ENCODE data around the gene MFSD12. TPM values are rescaled to one million over a fixed set of nuclear protein-coding genes. Genes with fewer than 3 reads are reported as not detected.
A peak's percentile ranks its signal among the peaks of the same experiment; 100 is the strongest.

MFSD12 gene
- total RNA-seq, 1 experiment from 2014 or later: 132 TPM

- DNase-seq (ENCODE audit: low read depth in 1 of 2, low spot score in 2 of 2): peak; percentile 69 to 79
- H3K9me3 ChIP-seq (replicated peaks): no peaks in the 10 kb centered on the region
- H3K36me3 ChIP-seq: peaks cover 74% of the 10 kb centered on the region
- peaks cover 3% of the 10 kb centered on the region; the same call in 1 of the 2 replicates for H3K4me1 ChIP-seq (replicated peaks)
- H3K27me3 ChIP-seq (replicated peaks): no peaks in the 10 kb centered on the region
- H3K27ac ChIP-seq: no peak overlapping the region
- no peak overlapping the region for H3K4me3 ChIP-seq
These were observed 12.4 kb downstream of the MFSD12 start for GRCh38 chr19:3544742-3545668.

- Histone ChIP-seq H3K36me3 (peaks cover 73% of the 10 kb centered on the region), H3K4me1 (replicated peaks) (peaks cover 7% of the 10 kb centered on the region), H3K4me3 (no peak overlapping the region), H3K27ac (no peak overlapping the region), H3K9me3 (replicated peaks) (no peaks in the 10 kb centered on the region), H3K27me3 (replicated peaks) (no peaks in the 10 kb centered on the region)
- DNase-seq (ENCODE audit: low read depth in 1 of 2, low spot score in 2 of 2): no peak
These were observed 13.4 kb downstream of the MFSD12 start for GRCh38 chr19:3544058-3544376.

GRCh38 chr19:3543150-3544057, 14.0 kb downstream of the MFSD12 start:
- Histone ChIP-seq H3K9me3 (replicated peaks) (no peaks in the 10 kb centered on the region), H3K36me3 (peaks cover 72% of the 10 kb centered on the region), H3K4me3 (no peak overlapping the region), H3K27me3 (replicated peaks) (no peaks in the 10 kb centered on the region), H3K27ac (no peak overlapping the region), H3K4me1 (replicated peaks) (peaks cover 13% of the 10 kb centered on the region)
- peak in 1 of 2 experiments; percentile 46 for DNase-seq (ENCODE audit: low read depth in 1 of 2, low spot score in 2 of 2)

- H3K27me3 ChIP-seq (replicated peaks): no peaks in the 10 kb centered on the region
- H3K36me3 ChIP-seq: peaks cover 67% of the 10 kb centered on the region
- no peaks in the 10 kb centered on the region for H3K9me3 ChIP-seq (replicated peaks)
- no peak for DNase-seq (ENCODE audit: low read depth in 1 of 2, low spot score in 2 of 2)
- peaks cover 17% of the 10 kb centered on the region for H3K4me1 ChIP-seq (replicated peaks)
- H3K4me3 ChIP-seq: no peak overlapping the region
- H3K27ac ChIP-seq: no peak overlapping the region
These were observed 17.6 kb downstream of the MFSD12 start for GRCh38 chr19:3539756-3540118.

GRCh38 chr19:3538965-3539755, 18.2 kb downstream of the MFSD12 start, which contains the start of gene TEKTIP1:
TSS of gene TEKTIP1 (plus strand) at chr19:3539174. CDS start at chr19:3539178, 4 bp downstream.
- Histone ChIP-seq H3K9me3 (replicated peaks) (no peaks in the 10 kb centered on the region), H3K4me1 (replicated peaks) (peaks cover 17% of the 10 kb centered on the region), H3K27ac (no peak within 1 kb of the TSS), H3K27me3 (replicated peaks) (no peaks in the 10 kb centered on the region), H3K36me3 (peaks cover 67% of the 10 kb centered on the region), H3K4me3 (no peak within 1 kb of the TSS)
- DNase-seq (ENCODE audit: low read depth in 1 of 2, low spot score in 2 of 2): peak; percentile 48 to 76

- H3K9me3 ChIP-seq (replicated peaks): no peaks in the 10 kb centered on the region
- H3K4me1 ChIP-seq (replicated peaks): peaks cover 17% of the 10 kb centered on the region
- no peak overlapping the region for H3K4me3 ChIP-seq
- no peak overlapping the region for H3K27ac ChIP-seq
- no peaks in the 10 kb centered on the region for H3K27me3 ChIP-seq (replicated peaks)
- H3K36me3 ChIP-seq: peaks cover 66% of the 10 kb centered on the region
- DNase-seq (ENCODE audit: low read depth in 1 of 2, low spot score in 2 of 2): no peak
These were observed 19.0 kb downstream of the MFSD12 start for GRCh38 chr19:3538258-3538929.

GRCh38 chr19:3537438-3538240, 19.7 kb downstream of the MFSD12 start:
- Histone ChIP-seq H3K27ac (no peak overlapping the region), H3K27me3 (replicated peaks) (no peaks in the 10 kb centered on the region), H3K4me3 (no peak overlapping the region), H3K36me3 (peaks cover 67% of the 10 kb centered on the region), H3K9me3 (replicated peaks) (no peaks in the 10 kb centered on the region), H3K4me1 (replicated peaks) (peaks cover 17% of the 10 kb centered on the region)
- DNase-seq (ENCODE audit: low read depth in 1 of 2, low spot score in 2 of 2): no peak

GRCh38 chr19:3537101-3537437, 20.3 kb downstream of the MFSD12 start:
- H3K27ac ChIP-seq: no peak overlapping the region
- no peak overlapping the region for H3K4me3 ChIP-seq
- no peak for DNase-seq (ENCODE audit: low read depth in 1 of 2, low spot score in 2 of 2)
- peaks cover 17% of the 10 kb centered on the region for H3K4me1 ChIP-seq (replicated peaks)
- no peaks in the 10 kb centered on the region for H3K27me3 ChIP-seq (replicated peaks)
- H3K36me3 ChIP-seq: peaks cover 69% of the 10 kb centered on the region
- H3K9me3 ChIP-seq (replicated peaks): no peaks in the 10 kb centered on the region

- Histone ChIP-seq H3K36me3 (peaks cover 74% of the 10 kb centered on the region), H3K9me3 (replicated peaks) (no peaks in the 10 kb centered on the region), H3K4me3 (no peak overlapping the region), H3K4me1 (replicated peaks) (peaks cover 17% of the 10 kb centered on the region), H3K27me3 (replicated peaks) (no peaks in the 10 kb centered on the region), H3K27ac (no peak overlapping the region)
- no peak for DNase-seq (ENCODE audit: low read depth in 1 of 2, low spot score in 2 of 2)
These were observed 20.8 kb downstream of the MFSD12 start for GRCh38 chr19:3536429-3537100.

GRCh38 chr19:3535981-3536380, 21.4 kb downstream of the MFSD12 start:
- H3K27me3 ChIP-seq (replicated peaks): no peaks in the 10 kb centered on the region
- no peaks in the 10 kb centered on the region for H3K9me3 ChIP-seq (replicated peaks)
- peaks cover 17% of the 10 kb centered on the region for H3K4me1 ChIP-seq (replicated peaks)
- H3K27ac ChIP-seq: no peak overlapping the region
- peaks cover 80% of the 10 kb centered on the region for H3K36me3 ChIP-seq
- no peak overlapping the region for H3K4me3 ChIP-seq
- DNase-seq (ENCODE audit: low read depth in 1 of 2, low spot score in 2 of 2): no peak

- peaks cover 17% of the 10 kb centered on the region for H3K4me1 ChIP-seq (replicated peaks)
- H3K9me3 ChIP-seq (replicated peaks): no peaks in the 10 kb centered on the region
- H3K27ac ChIP-seq: no peak overlapping the region
- no peak overlapping the region for H3K4me3 ChIP-seq
- H3K36me3 ChIP-seq: peaks cover 84% of the 10 kb centered on the region
- no peak for DNase-seq (ENCODE audit: low read depth in 1 of 2, low spot score in 2 of 2)
- no peaks in the 10 kb centered on the region for H3K27me3 ChIP-seq (replicated peaks)
These were observed 21.8 kb downstream of the MFSD12 start for GRCh38 chr19:3535563-3535965.

- no peak for DNase-seq (ENCODE audit: low read depth in 1 of 2, low spot score in 2 of 2)
- H3K36me3 ChIP-seq: peaks cover 86% of the 10 kb centered on the region
- peaks cover 17% of the 10 kb centered on the region for H3K4me1 ChIP-seq (replicated peaks)
- no peaks in the 10 kb centered on the region for H3K9me3 ChIP-seq (replicated peaks)
- no peak overlapping the region for H3K4me3 ChIP-seq
- no peak overlapping the region for H3K27ac ChIP-seq
- no peaks in the 10 kb centered on the region for H3K27me3 ChIP-seq (replicated peaks)
These were observed 22.2 kb downstream of the MFSD12 start for GRCh38 chr19:3535235-3535535.
